Measurements from ENCODE around the gene DIS3L.
"Not testable (repeated sequence)": the region's sequence is repeated elsewhere in the genome, so short reads cannot be mapped to it uniquely, and the experiment has no call there.

The DIS3L gene

DNA sequence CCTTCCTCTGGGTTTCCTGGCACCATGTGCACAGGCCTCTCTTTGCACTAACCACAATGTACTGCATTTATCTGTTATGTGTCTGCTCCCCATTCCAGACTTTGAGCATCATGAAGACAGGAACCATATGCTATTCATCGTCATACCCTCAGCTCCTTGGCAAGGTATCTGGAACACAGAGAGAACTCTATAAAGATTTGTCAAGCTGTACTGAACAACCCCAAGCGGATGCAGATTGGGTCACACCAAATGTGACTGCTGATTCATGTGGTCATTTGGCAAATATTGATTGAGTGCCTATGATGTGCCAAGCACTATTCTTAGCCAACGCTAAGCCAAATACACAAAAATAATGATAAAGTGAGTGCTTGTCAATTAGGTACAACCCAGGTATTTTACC lies 32.3 kb upstream of the DIS3L start:
- POLR2A ChIA-PET: no interaction called here
- TF ChIP-seq, protein P1, sequence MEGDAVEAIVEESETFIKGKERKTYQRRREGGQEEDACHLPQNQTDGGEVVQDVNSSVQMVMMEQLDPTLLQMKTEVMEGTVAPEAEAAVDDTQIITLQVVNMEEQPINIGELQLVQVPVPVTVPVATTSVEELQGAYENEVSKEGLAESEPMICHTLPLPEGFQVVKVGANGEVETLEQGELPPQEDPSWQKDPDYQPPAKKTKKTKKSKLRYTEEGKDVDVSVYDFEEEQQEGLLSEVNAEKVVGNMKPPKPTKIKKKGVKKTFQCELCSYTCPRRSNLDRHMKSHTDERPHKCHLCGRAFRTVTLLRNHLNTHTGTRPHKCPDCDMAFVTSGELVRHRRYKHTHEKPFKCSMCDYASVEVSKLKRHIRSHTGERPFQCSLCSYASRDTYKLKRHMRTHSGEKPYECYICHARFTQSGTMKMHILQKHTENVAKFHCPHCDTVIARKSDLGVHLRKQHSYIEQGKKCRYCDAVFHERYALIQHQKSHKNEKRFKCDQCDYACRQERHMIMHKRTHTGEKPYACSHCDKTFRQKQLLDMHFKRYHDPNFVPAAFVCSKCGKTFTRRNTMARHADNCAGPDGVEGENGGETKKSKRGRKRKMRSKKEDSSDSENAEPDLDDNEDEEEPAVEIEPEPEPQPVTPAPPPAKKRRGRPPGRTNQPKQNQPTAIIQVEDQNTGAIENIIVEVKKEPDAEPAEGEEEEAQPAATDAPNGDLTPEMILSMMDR (IDR thresholded peaks at IDR 0.05; ENCODE audit: control extremely low read depth, extremely low read depth, low read depth, missing control alignments): no peak
- no peak for DNase-seq (ENCODE audit: extremely low spot score)
- CTCF ChIA-PET: interaction anchor here (2.4 to 2.6 kb wide), 2 partner anchors 21 to 27 kb away, joined by 5 to 7 read pairs; no protein-coding TSS in a partner anchor

DNA sequence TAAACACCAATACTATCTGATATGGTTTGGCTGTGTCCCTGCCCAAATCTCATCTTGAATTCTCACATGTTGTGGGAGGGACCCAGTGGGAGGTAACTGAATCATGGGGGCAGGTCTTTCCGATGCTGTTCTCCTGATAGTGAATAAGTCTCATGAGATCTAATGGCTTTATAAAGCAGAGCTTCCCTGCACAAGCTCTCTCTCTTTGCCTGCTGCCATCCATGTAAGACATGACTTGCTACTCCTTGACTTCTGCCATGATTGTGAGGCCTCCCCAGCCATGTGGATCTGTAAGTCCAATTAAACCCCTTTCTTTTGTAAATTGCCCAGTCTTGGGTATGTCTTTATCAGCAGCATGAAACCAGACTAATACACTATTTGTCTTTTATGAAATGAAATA lies 30.5 kb upstream of the DIS3L start:
- CTCF ChIA-PET: interaction anchor here (2.4 kb wide), 1 partner anchor 23 kb away, joined by 5 read pairs; no protein-coding TSS in a partner anchor
- POLR2A ChIA-PET; DNase-seq (ENCODE audit: extremely low spot score): not testable (repeated sequence)

DNA sequence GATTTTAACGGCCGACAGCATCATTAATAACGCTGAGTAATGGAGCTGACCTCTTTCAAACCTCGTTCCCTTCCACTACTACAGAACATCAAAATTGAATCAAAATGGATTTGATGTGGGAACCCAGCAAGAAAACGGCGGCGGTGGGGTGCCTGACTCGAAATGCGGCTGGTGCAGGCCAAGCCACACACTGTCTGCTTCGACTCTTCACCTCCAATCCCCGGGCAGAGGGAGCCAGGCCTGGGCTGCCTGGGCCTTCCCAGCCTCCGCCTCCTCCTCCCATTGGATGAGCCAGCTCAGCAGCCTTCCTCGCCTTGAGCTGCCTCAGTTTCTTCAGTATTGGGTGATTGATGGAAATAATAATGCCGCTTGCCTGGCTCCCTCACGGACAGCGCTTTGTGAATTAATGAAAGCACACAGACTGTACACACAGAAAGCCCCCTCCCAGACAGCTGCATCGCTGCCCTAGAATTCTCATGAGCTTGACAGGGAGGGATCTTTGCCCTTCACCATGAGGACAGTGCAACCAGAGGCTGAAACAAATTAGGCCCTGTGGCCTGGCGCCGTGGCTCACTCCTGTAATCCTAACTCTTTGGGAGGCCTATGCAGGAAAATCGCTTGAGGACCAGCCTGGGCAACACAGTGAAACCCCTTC lies 28.4 kb upstream of the DIS3L start:
- ChIA-PET CTCF (interaction anchor here (1.3 to 2.0 kb wide), 2 partner anchors 13 to 23 kb away, joined by 5 read pairs; no protein-coding TSS in a partner anchor), POLR2A (no interaction called here)
- TF ChIP-seq, protein P1 (IDR thresholded peaks at IDR 0.05; ENCODE audit: control extremely low read depth, extremely low read depth, low read depth, missing control alignments): no peak
- no peak for DNase-seq (ENCODE audit: extremely low spot score)

DNA sequence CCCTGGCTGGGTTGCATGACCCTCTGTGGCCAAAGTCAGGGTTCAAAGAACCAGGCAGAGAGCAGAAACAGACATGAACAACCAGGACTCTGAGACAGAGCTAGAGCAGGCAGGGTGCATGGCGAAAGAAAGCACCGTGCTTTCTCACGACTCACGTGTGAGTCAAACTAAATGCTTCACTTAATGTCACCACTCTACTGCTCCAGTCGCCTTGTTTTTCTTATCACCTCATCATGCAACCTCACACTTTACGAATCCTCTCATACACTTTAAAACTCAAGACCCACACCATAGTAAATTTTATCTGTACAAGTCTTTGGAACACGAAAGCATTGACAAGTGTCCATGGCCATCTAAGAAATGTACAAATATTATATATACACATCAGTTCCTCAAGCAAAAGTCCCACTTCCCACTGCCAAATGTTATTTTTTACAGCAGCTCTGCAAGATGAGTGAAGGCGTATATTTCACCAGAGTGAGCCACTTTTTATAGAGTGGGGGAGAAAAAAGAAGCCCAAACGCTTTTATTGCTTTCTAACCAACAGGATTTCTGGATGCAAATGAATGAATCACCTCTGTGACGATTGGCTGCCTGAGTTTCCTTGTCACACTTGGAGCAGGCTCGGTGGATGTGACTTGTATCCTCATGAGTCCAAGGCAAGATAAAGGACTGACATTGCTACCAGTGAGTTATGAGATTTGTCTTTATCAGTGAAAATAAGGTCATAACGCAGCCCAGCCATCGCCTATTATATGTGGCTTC lies 23.9 kb upstream of the DIS3L start:
- ChIA-PET POLR2A (no interaction called here), CTCF (interaction anchor here (0.9 to 1.0 kb wide), 2 partner anchors 9 to 18 kb away, joined by 3 read pairs; no protein-coding TSS in a partner anchor)
- DNase-seq (ENCODE audit: extremely low spot score): no peak
- TF ChIP-seq, protein P1 (IDR thresholded peaks at IDR 0.05; ENCODE audit: control extremely low read depth, extremely low read depth, low read depth, missing control alignments): no peak

DNA sequence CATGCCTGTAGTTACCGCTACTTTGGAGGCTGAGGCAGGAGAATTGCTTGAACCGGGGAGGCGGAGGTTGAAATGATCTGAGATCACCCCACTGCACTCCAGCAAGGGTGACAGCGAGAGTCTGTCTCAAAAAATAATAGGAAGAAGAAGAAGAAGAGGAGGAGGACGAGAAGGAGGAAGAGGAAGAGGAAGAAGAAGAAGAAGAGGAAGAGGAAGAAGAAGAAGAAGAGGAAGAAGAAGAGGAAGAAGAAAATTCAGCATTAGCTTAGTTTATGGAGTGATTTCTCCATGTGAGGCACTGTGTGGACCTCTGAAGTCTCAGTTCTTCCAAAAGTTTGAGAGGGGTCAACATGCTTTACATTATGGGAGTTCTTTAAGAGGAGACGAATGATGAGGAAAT lies 22.4 kb upstream of the DIS3L start:
- no peak for DNase-seq (ENCODE audit: extremely low spot score)
- CTCF ChIA-PET: interaction anchor here (0.8 to 1.6 kb wide), 2 partner anchors 18 to 21 kb away, joined by 3 to 7 read pairs; no protein-coding TSS in a partner anchor
- TF ChIP-seq, protein P1 (IDR thresholded peaks at IDR 0.05; ENCODE audit: control extremely low read depth, extremely low read depth, low read depth, missing control alignments): no peak
- POLR2A ChIA-PET: no interaction called here

DNA sequence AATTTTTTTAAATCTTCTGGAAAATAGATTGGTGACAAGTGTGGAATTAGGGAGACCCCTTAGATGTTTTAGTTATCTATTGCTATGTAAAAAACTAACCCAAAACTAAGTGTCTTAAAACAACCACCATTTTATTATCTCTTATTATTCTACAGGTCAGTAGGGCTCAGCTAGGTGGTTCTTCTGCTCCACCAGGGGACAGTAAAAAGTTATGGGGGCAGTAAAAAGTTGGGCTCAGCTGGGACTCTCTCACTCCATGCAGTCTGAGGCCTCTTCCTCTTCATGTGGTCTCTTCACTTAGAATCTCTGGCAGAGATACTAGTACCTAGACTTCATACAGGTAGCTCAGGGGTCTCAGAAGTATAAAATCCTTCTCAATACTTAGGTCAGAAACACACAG lies 18.0 kb upstream of the DIS3L start:
- ChIA-PET CTCF (interaction anchor here (1.2 kb wide), 1 partner anchor 12 kb away, joined by 3 read pairs; no protein-coding TSS in a partner anchor), POLR2A (no interaction called here)
- no peak for DNase-seq (ENCODE audit: extremely low spot score)
- TF ChIP-seq, protein P1 (IDR thresholded peaks at IDR 0.05; ENCODE audit: control extremely low read depth, extremely low read depth, low read depth, missing control alignments): no peak

DNA sequence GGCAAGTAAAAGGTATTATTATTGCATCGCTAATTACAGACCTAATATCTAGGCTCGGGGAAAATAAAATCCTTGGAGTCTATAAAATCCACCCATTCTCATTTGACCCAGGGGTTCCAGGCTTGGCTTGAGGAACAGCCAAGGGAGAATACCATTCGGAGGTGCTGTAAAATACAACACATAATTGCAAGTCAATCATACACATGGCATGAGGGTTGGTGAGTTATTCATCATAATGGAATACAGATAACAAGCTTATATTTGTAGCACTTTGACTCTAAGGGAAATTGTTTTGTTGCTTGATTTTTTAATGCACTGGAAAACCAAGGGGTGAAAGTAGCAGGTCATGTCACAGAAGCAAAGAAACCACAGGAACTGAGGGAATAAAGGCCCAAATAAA lies 16.8 kb upstream of the DIS3L start:
- DNase-seq (ENCODE audit: extremely low spot score): no peak
- ChIA-PET CTCF (interaction anchor here (1.2 to 3.9 kb wide), 2 partner anchors 11 to 18 kb away, joined by 3 to 22 read pairs; no protein-coding TSS in a partner anchor), POLR2A (no interaction called here)
- TF ChIP-seq, protein P1 (IDR thresholded peaks at IDR 0.05; ENCODE audit: control extremely low read depth, extremely low read depth, low read depth, missing control alignments): no peak
